GM19043 (cell line): ENCODE data around the gene GPR27.

Experiments used
- ATAC-seq: cut with Tn5 transposase; IDR thresholded peaks from one replicate; pipeline ENCODE4 v1.9.1; 2021; ENCODE audit warnings: low read depth; ENCODE audit not compliant: unreplicated experiment

GPR27 gene, protein sequence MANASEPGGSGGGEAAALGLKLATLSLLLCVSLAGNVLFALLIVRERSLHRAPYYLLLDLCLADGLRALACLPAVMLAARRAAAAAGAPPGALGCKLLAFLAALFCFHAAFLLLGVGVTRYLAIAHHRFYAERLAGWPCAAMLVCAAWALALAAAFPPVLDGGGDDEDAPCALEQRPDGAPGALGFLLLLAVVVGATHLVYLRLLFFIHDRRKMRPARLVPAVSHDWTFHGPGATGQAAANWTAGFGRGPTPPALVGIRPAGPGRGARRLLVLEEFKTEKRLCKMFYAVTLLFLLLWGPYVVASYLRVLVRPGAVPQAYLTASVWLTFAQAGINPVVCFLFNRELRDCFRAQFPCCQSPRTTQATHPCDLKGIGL

GRCh38 chr3:71753701-71754609 lies at the start of gene GPR27:
Gene GPR27, plus strand, starts transcription at chr3:71753855. Its CDS starts 195 bp downstream, at chr3:71754050.
- ATAC-seq = no peak

DNA sequence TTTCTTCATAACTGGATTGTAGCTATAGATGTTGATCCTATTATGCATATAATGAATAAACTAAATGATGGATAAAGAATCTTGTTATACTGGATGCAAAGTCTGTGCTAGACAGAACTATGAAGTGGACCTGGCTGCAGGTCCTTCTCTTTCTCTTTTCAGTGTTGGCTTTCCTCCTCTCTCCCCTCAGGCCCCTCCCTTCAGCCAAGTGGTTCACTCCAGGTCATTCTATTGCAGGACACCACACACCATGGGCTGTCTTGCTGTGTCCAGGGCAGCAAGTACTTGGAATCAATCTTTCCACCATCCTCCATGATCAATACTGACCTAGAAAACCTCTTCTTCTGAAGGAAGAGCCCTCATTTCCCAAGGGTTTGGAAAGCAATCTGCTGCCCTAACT lies 48.7 kb upstream of the GPR27 start:
- no peak for ATAC-seq

- ATAC-seq = no peak
These were observed 48.0 kb upstream of the GPR27 start for GRCh38 chr3:71705681-71706080.

DNA sequence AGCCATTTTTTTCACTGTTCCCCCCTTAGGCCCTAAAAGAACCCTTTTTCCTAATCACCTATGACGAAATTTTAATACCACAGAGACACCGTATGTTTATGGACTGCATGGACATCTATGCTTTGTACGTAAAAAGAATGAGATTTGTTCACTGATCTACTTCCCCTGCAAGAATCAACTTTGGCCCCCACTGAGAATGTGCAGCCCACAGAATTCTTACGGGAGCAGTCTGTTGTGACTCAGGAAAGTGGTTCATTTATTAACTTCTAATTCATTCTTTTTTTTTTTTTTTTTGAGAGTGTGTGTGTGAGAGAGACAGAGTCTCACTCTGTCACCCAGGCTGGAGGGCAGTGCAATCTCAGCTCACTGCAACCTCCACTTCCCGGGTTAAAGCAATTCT lies 46.1 kb upstream of the GPR27 start:
- ATAC-seq = no peak

DNA sequence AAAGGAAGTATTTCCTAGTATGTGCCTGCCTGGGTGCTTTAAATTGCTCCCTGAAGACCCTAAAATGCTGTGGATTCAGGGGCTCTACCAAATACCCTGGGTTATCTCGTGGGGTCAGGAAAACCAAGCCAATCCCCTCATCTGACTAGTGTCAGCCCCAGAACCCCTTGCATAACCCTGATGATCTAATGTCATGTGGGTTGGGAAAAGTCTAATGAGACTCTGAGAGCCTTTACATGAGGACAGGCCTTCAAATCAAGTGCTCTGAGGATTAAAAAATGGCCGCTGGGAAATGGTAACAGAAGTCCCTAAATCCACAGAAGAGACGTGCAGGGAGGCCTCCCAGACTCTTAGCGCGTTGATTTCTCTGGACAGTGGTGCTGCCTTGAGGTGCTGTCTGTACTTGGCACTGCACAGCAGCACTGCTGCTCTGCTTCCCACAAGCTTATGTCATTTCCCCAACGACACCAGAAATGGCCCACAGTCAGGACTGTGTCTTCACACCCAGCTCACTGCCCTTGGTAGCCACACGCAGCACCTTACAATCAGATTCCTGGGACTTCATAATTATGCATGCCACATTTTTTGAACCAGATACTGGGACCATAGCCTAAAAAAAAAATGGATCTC lies 45.1 kb upstream of the GPR27 start:
- ATAC-seq = no peak

GRCh38 chr3:71709908-71710511 lies 43.6 kb upstream of the GPR27 start:
- ATAC-seq = no peak

- peak; percentile 74 for ATAC-seq
These were observed 42.7 kb upstream of the GPR27 start for GRCh38 chr3:71710906-71711494.

DNA sequence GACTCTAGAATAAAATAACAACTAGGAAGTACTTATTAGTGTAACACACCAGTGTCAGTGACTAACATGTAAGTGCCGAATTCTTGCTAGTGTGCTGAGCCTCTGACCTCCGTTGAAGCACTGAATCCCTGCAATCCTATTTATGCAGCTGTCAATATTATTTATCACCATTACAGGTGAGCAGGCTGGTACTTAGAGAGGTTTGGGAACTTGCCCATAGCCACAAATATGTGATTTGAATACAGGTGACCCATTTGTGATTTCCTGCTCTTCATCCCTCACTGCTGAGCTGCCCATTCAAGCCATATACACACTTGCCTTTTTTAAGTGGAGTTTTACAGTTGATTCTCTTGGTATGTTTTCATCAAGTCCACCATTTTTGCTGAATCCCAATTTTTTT lies 40.6 kb upstream of the GPR27 start:
- ATAC-seq = no peak

DNA sequence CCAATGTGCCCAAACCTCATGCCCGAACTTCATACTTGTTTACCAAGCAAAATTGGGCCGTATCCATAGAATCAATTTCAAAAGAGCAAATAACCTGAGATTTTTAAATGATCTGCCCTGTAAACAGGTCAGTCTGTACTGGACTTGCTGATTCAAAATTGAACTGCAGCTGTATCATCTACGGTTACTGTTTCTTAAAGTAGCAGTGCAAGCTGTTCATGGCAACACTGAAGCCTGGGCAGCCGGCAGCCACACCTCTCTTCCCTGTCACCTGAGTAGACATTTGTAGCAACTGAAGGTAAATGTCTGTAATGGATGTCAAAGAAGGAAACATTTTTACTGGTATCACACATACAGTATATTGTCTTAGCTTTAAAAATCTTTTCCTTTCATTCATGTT lies 39.1 kb upstream of the GPR27 start:
- ATAC-seq = no peak

DNA sequence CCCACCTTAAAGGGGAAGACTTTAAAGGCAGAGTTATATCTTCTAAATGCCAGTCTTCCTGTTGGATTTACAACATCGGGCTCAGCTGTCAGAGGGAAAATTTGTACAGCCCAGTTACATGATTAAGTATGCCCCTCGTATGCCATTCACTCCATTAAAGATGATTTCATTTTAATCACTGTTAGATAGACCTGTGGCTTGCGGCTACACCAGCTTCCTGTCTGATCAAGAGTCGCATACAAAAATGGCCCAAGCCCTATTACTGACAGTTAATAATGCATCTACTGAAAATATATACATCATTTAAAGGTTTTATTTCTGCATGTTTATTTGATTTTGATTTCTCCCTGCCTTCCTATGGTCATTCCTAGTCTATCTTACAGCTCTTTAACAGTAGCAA lies 35.6 kb upstream of the GPR27 start:
- no peak for ATAC-seq

- ATAC-seq = no peak
These were observed 32.7 kb upstream of the GPR27 start for GRCh38 chr3:71721002-71721401.

DNA sequence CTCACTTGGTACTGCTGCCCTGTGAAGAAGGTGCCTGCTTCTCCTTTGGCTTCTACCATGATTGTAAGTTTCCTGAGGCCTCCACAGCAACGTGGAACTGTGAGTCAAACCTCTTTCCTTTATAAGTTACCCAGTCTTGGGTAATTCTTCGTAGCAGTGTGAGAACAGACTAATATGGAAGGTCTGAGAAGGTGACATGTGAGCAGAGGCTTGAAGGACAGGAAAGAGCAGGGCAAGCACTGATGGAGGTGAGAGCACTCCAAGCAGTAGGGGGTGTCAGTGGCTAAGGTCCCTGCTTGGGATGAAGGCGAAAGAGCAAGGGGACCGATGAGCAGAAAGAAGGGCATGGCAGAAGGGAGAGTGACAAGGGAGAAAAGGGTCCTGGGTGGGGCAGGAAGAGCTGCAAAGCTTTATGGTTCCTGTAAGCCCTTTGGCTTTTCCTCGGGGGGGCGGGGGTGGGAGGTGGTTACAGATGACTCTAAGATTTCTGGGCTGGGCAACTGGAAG lies 32.0 kb upstream of the GPR27 start:
- ATAC-seq = no peak

DNA sequence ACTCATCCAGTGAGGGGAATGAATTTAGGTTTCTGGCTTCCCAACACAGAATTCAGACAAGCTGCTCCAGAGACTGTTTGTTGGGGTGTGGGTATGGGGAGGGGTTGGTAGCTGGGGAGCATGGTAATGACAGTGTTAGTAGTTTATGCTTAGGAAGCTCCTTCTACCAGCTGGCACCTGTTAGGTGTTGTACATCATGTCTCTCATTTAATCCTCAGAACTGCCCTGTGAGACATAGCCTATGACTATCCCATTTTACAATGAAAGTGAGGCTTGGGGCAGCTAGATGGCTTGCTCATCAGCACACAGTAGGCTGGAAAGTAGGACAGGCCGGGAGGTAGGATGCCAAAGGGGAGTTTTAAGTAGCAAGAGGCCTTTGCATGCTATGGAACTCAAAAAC lies 31.0 kb upstream of the GPR27 start:
- no peak for ATAC-seq

DNA sequence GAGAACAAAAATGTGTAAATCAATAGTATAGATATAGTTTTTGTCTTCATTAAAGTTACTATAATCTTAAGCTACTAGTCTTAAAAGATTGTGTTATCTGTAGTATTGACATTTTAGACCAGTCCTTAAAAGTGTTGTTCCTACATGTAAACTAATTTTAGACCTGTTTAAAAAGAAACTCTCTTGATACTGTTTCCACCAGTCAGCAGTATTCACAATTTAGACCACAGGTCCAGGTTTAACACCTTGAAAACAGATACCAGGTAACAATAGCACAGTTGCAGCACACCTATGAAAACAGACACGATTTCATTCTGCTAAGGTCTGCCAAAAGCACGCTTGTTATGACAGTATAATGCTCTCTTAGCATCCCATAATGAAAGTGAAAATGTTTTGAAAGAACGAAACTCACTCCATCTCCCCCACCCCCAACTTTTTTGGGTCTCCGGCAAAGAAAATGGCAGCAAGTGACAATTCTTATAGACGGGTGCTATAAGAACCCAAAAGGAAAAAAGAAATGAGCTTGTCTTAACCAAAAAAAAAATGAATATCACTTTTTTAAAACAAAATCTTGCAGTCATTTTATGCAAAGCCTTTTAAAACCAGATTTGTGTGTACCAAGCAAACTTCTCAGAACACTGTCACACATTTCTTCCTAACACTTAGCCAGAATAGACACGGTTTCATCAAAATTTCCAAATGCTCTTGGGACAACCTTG lies 30.0 kb upstream of the GPR27 start:
- ATAC-seq = no peak

- no peak for ATAC-seq
These were observed 29.5 kb upstream of the GPR27 start for GRCh38 chr3:71724171-71724453.

- peak; percentile 30 for ATAC-seq
These were observed 28.9 kb upstream of the GPR27 start for GRCh38 chr3:71724584-71725270.

DNA sequence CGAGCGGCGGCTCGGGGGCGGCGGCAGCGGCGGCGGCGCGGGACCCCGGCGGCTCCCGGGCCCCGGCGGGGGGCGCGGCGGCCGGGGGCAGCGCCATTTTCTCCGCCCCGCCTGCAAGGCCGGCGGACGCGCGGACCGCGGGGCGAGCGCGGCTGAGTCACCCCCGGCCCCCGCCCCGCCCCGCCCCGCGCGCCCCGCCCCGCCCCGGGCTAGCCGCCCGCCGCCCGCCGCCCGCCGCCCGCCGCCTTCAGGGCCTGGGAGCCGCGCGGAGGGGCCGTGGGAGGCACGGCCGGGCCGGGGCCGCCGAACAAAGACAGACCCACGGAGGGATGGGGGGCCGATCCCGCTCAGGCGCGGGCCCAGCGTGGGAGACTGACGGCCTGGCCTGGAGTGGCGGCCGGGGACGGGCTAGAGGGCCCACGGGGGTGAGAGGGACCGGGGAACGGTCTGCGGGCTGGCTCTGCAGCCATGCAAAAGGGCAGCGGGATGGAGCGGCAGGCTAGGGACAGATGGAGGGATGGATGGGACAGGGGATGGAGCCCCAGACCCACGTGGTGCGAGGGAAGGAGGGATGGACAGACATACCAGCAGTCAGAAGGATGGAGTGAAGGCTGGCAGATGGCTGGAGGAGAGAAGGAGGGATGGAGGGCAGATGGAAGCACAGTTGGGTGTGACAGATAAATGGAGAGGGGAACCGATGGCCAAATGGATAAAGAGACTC lies 28.2 kb upstream of the GPR27 start, which contains the start of gene EIF4E3:
Gene EIF4E3, minus strand, starts transcription at position 132 of the 721 bp plus-strand sequence. Its CDS starts 35 bp downstream, at position 97.
- ATAC-seq = peak; percentile 52

- ATAC-seq = no peak
These were observed 27.5 kb upstream of the GPR27 start for GRCh38 chr3:71726146-71726545.
